ENCODE data around the gene KCNC3. TPM values are rescaled to one million over a fixed set of nuclear protein-coding genes. Genes with fewer than 3 reads are reported as not detected.

The KCNC3 gene
- total and polyA plus RNA-seq, 2 of the 13 experiments (the other 11 are each of a cell fraction or from before 2014, with no cell fraction given) = 0.29 to 1.7 TPM

GRCh38 chr19:50275577-50276368, 53.4 kb downstream of the KCNC3 start (continued):
- TF ChIP-seq ZNF276 (CRISPR knock-in tag; IDR thresholded peaks at IDR 0.05; ENCODE audit: low read depth) (0 out of 2 replicates have a peak, but pooled peaks have one; percentile 41), ZNF441 (CRISPR knock-in tag; IDR thresholded peaks at IDR 0.05; ENCODE audit: borderline replicate concordance) (peak; percentile 96; the same call in 1 of the 2 replicates), MLX (CRISPR knock-in tag; IDR thresholded peaks at IDR 0.05) (peak; percentile 55; the same call in 1 of the 2 replicates), THAP9 (CRISPR knock-in tag; IDR thresholded peaks at IDR 0.05; ENCODE audit: borderline replicate concordance) (peak; percentile 54; the same call in 1 of the 2 replicates), ZNF317 (CRISPR knock-in tag; IDR thresholded peaks at IDR 0.05) (peak; percentile 77; the same call in 1 of the 2 replicates), ZBTB7B (CRISPR knock-in tag; IDR thresholded peaks at IDR 0.05) (peak; percentile 52; the same call in 1 of the 2 replicates), ZNF549 (CRISPR knock-in tag; IDR thresholded peaks at IDR 0.05) (peak; percentile 77; the same call in 1 of the 2 replicates), ZMYM4 (CRISPR knock-in tag; IDR thresholded peaks at IDR 0.05) (peak; percentile 44; the same call in 1 of the 2 replicates), ZNF619 (CRISPR knock-in tag; IDR thresholded peaks at IDR 0.05) (no peak), TOE1 (CRISPR knock-in tag; IDR thresholded peaks at IDR 0.05) (no peak), SOX5 (CRISPR knock-in tag; IDR thresholded peaks at IDR 0.05; ENCODE audit: borderline replicate concordance) (peak; percentile 41; the same call in 1 of the 2 replicates), PAX8 (CRISPR knock-in tag; IDR thresholded peaks at IDR 0.05; ENCODE audit: borderline replicate concordance) (no peak), ZNF770 (CRISPR knock-in tag; IDR thresholded peaks at IDR 0.05) (peak; percentile 68; the same call in 1 of the 2 replicates), DR1 (CRISPR knock-in tag; IDR thresholded peaks at IDR 0.05) (no peak), ZNF747 (CRISPR knock-in tag; IDR thresholded peaks at IDR 0.05; ENCODE audit: borderline replicate concordance) (0 out of 2 replicates have a peak, but pooled peaks have one; percentile 22), IKZF5 (CRISPR knock-in tag; IDR thresholded peaks at IDR 0.05) (peak; percentile 62; the same call in 1 of the 2 replicates), IRF1 (CRISPR knock-in tag; IDR thresholded peaks at IDR 0.05; ENCODE audit: low read depth) (no peak), ZNF232 (CRISPR knock-in tag; IDR thresholded peaks at IDR 0.05; ENCODE audit: borderline replicate concordance) (peak; percentile 58; the same call in 1 of the 2 replicates), SPEN (CRISPR knock-in tag; IDR thresholded peaks at IDR 0.05; ENCODE audit: low read depth) (peak; percentile 63)

Data from HepG2 (cell line).